ENCODE results near the gene KCNH8. TPM values are rescaled to one million over a fixed set of nuclear protein-coding genes. Genes with fewer than 3 reads are reported as not detected.

The KCNH8 gene
- total RNA-seq, 1 experiment from 2014 or later: 0.12 TPM

GRCh38 chr3:19199131-19199530, 50.8 kb downstream of the KCNH8 start:
- Histone ChIP-seq H3K27ac (ENCODE audit: low read depth, low read length) (no peak overlapping the region), H4K20me1 (ENCODE audit: insufficient read depth) (no peaks in the 10 kb centered on the region; the same call in 1 of the 2 replicates), H3K36me3 (ENCODE audit: control insufficient read depth in 1 of 2, insufficient read depth in 2 of 2, low read length in 2 of 2) (no peaks in the 10 kb centered on the region), H2AFZ (ENCODE audit: low read depth, low read length, poor library complexity, severe bottlenecking) (no peak overlapping the region), H3K4me1 (ENCODE audit: control insufficient read depth in 1 of 2, insufficient read depth in 2 of 2, low read length in 2 of 2) (no peaks in the 10 kb centered on the region), H3K9me3 (ENCODE audit: control insufficient read depth in 1 of 2, insufficient read depth in 1 of 2, low read depth in 1 of 2, low read length in 2 of 2) (peaks cover 0 to 6% of the 10 kb centered on the region in 2 experiments; a peak in 1 of 4 replicates), H3K4me2 (ENCODE audit: low read length) (no peak overlapping the region), H3K79me2 (ENCODE audit: insufficient read depth, low read length) (no peaks in the 10 kb centered on the region), H3K9ac (ENCODE audit: low read length) (no peak overlapping the region), H3K9me2 (ENCODE audit: insufficient read depth) (no peaks in the 10 kb centered on the region), H3K27me3 (ENCODE audit: insufficient read depth, low read length) (no peaks in the 10 kb centered on the region), H3K4me3 (replicated peaks in 1 of 2; ENCODE audit: low read depth in 1 of 2, low read length in 2 of 2) (no peak overlapping the region)
- DNase-seq (ENCODE audit: low read depth, low spot score) (no peak), ATAC-seq (no peak)
- intact Hi-C loops (cut with micrococcal nuclease): no loop called here
- no TSS peak for BruUV-seq (replicated peaks)
- TF ChIP-seq ZBTB33 (IDR thresholded peaks at IDR 0.05; ENCODE audit: extremely low read depth, insufficient replicate concordance, low read length) (no peak), SP1 (IDR thresholded peaks at IDR 0.05; ENCODE audit: low read depth) (no peak), REST (IDR thresholded peaks at IDR 0.05; ENCODE audit: low read depth) (no peak), ZFX (IDR thresholded peaks at IDR 0.05) (no peak), EZH2 (IDR thresholded peaks at IDR 0.05) (no peak), EGR1 (IDR thresholded peaks at IDR 0.05; ENCODE audit: low read depth) (no peak), JUND (IDR thresholded peaks at IDR 0.05) (no peak), YY1 (IDR thresholded peaks at IDR 0.05; ENCODE audit: extremely low read depth, insufficient replicate concordance, low read depth, low read length) (no peak), ZNF274 (IDR thresholded peaks at IDR 0.05; ENCODE audit: low read depth, low read length) (no peak), CTCF (IDR thresholded peaks at IDR 0.05 in 2 of 3, conservative IDR thresholded peaks at IDR 0.05 in 1 of 3; ENCODE audit: borderline replicate concordance in 1 of 3, insufficient read depth in 1 of 3, low read depth in 2 of 3, low read length in 2 of 3) (no peak), SIN3A (IDR thresholded peaks at IDR 0.05; ENCODE audit: low read depth) (no peak), MAX (IDR thresholded peaks at IDR 0.05) (no peak), EZH2phosphoT487 (IDR thresholded peaks at IDR 0.05; ENCODE audit: borderline replicate concordance) (no peak), FOSL1 (IDR thresholded peaks at IDR 0.05; ENCODE audit: low read depth) (no peak)
- ChIA-PET RAD21 (ENCODE audit: low non-redundant PET in 1 of 2, low total read pairs in 2 of 2, uncharacterized antibody in 2 of 2, unreplicated experiment in 2 of 2) (no interaction called here), CTCF (no interaction called here), POLR2A (no interaction called here)

All from HCT116 (cell line).